Caco-2 (cell line): Measurements from ENCODE around the gene NPPC. TPM values are rescaled to one million over a fixed set of nuclear protein-coding genes. Genes with fewer than 3 reads are reported as not detected.
"Not testable (repeated sequence)": the region's sequence is repeated elsewhere in the genome, so short reads cannot be mapped to it uniquely, and the experiment has no call there.

Source experiments
- BruUV-seq: library from RNA; stranded (reverse); fragments of 400-500 nt; replicated peaks from 2 replicates; lab custom pipeline; 2021; lab: Mats Ljungman, UMichigan
- CTCF ChIA-PET: fragments of 300-600 bp; sonication (Branson Sonifier 250); formaldehyde crosslinking; loops from one replicate; lab custom pipeline; 2022; ENCODE audit warnings: antibody characterized with exemption; lab: Charles Lee
- POLR2A ChIA-PET: fragments of 300-600 bp; sonication (Branson Sonifier 250); formaldehyde crosslinking; loops from one replicate; lab custom pipeline; 2022; ENCODE audit warnings: antibody characterized with exemption; lab: Charles Lee
- DNase-seq, 2 experiments: peaks; one replicate each; pipeline versions ENCODE4 v3.0.0 to v3.0.0-alpha.2; 2020 to 2022
- H3K27me3 ChIP-seq: replicated peaks from 2 replicates; pipeline ENCODE4 v1.6.0; 2011; ENCODE audit warnings: low read length; ENCODE audit not compliant: control insufficient read depth, insufficient read depth
- H3K36me3 ChIP-seq: 2 replicates; pipeline ENCODE4 v1.5.1; 2011; ENCODE audit warnings: low read length; ENCODE audit not compliant: control insufficient read depth, insufficient read depth
- H3K4me1 ChIP-seq: fragments of 250-450 bp; sonication (Bioruptor Pico); 2 replicates; pipeline ENCODE4 v1.5.1; 2020; ENCODE audit warnings: mild to moderate bottlenecking
- H3K4me3 ChIP-seq: 2 replicates; pipeline ENCODE4 v1.5.1; 2011; ENCODE audit warnings: low read depth, mild to moderate bottlenecking, control low read depth, low read length
- H3K9me3 ChIP-seq: fragments of 250-450 bp; sonication (Bioruptor Pico); 2 replicates; pipeline ENCODE4 v1.5.1; 2020; ENCODE audit warnings: mild to moderate bottlenecking, moderate library complexity
- H3K27ac Mint-ChIP-seq: one replicate; pipeline ENCODE4 v1.8.0; 2022; ENCODE audit warnings: mixed read lengths; ENCODE audit not compliant: unreplicated experiment
- H3K27me3 Mint-ChIP-seq: one replicate; pipeline ENCODE4 v1.8.0; 2022; ENCODE audit warnings: mixed read lengths; ENCODE audit not compliant: insufficient read depth, unreplicated experiment
- H3K36me3 Mint-ChIP-seq: one replicate; pipeline ENCODE4 v1.8.0; 2022; ENCODE audit warnings: mild to moderate bottlenecking, mixed read lengths; ENCODE audit not compliant: insufficient read depth, unreplicated experiment
- H3K4me1 Mint-ChIP-seq: one replicate; pipeline ENCODE4 v1.8.0; 2022; ENCODE audit warnings: low read depth, mixed read lengths; ENCODE audit not compliant: unreplicated experiment
- H3K4me3 Mint-ChIP-seq: one replicate; pipeline ENCODE4 v1.8.0; 2022; ENCODE audit warnings: mild to moderate bottlenecking, moderate library complexity, mixed read lengths; ENCODE audit not compliant: unreplicated experiment
- H3K9me3 Mint-ChIP-seq: one replicate; pipeline ENCODE4 v1.8.0; 2022; ENCODE audit warnings: mixed read lengths; ENCODE audit not compliant: unreplicated experiment
- CTCF ChIP-seq, 2 experiments: fragments of 200-600 bp in 1 of 2; IDR thresholded peaks; 1 replicate in 1 of 2; 2 replicates in 1 of 2; pipeline versions ENCODE4 v1.5.1 to v1.8.0; 2011 to 2022; ENCODE audit warnings: antibody characterized with exemption in 1 of 2, control low read depth in 1 of 2, inconsistent platforms in 1 of 2, low read depth in 1 of 2, low read length in 1 of 2, mild to moderate bottlenecking in 1 of 2, moderate library complexity in 1 of 2; ENCODE audit not compliant: insufficient read depth in 1 of 2, severe bottlenecking in 1 of 2, unreplicated experiment in 1 of 2
- intact Hi-C: fragments of 100-400 bp; cut with micrococcal nuclease; formaldehyde crosslinking; loops from one replicate; pipeline ENCODE4 v1.10.0; 2022; ENCODE audit not compliant: unreplicated experiment
- total RNA-seq: library from RNA; stranded (reverse); gene quantifications from 2 replicates; pipeline ENCODE4 v1.2.3, GENCODE V29; 2022

NPPC gene
- total RNA-seq, 1 experiment from 2014 or later = not detected

- Mint-ChIP-seq H3K9me3 (no peaks in the 10 kb centered on the region), H3K4me1 (no peaks in the 10 kb centered on the region), H3K27me3 (no peaks in the 10 kb centered on the region), H3K4me3 (no peak overlapping the region), H3K27ac (no peak overlapping the region), H3K36me3 (no peaks in the 10 kb centered on the region)
- Histone ChIP-seq H3K4me3 (no peak overlapping the region), H3K4me1 (no peaks in the 10 kb centered on the region), H3K36me3 (no peaks in the 10 kb centered on the region), H3K9me3 (no peaks in the 10 kb centered on the region), H3K27me3 (no peaks in the 10 kb centered on the region)
- DNase-seq = no peak
- TF ChIP-seq CTCF (IDR thresholded peaks at IDR 0.05; ENCODE audit: insufficient read depth in 1 of 2, low read depth in 1 of 2, low read length in 1 of 2, severe bottlenecking in 1 of 2, unreplicated experiment in 1 of 2) = no peak
- no TSS peak for BruUV-seq
- POLR2A ChIA-PET = no interaction called here
- intact Hi-C loops = no loop called here
- CTCF ChIA-PET = no interaction called here
These were observed 43.5 kb downstream of the NPPC start for GRCh38 chr2:231882646-231883045.

GRCh38 chr2:231880371-231880770 lies 45.8 kb downstream of the NPPC start:
- CTCF ChIA-PET, intact Hi-C loops, H3K4me3 Mint-ChIP-seq, DNase-seq, BruUV-seq, H3K9me3 ChIP-seq, H3K4me3 ChIP-seq, H3K36me3 Mint-ChIP-seq, H3K36me3 ChIP-seq, H3K27me3 Mint-ChIP-seq, H3K4me1 ChIP-seq, H3K27me3 ChIP-seq, H3K4me1 Mint-ChIP-seq, H3K9me3 Mint-ChIP-seq, H3K27ac Mint-ChIP-seq, POLR2A ChIA-PET: not testable (repeated sequence)

GRCh38 chr2:231879216-231879615 lies 47.0 kb downstream of the NPPC start:
- Mint-ChIP-seq H3K4me1 (no peaks in the 10 kb centered on the region), H3K9me3 (no peaks in the 10 kb centered on the region), H3K4me3 (no peak overlapping the region), H3K27me3 (no peaks in the 10 kb centered on the region), H3K36me3 (no peaks in the 10 kb centered on the region), H3K27ac (no peak overlapping the region)
- Histone ChIP-seq H3K4me1 (no peaks in the 10 kb centered on the region), H3K36me3 (no peaks in the 10 kb centered on the region), H3K4me3 (no peak overlapping the region), H3K9me3 (no peaks in the 10 kb centered on the region), H3K27me3 (no peaks in the 10 kb centered on the region)
- ChIA-PET CTCF (interaction anchor here (1.2 kb wide), 1 partner anchor 84 kb away, joined by 3 read pairs; no protein-coding TSS in a partner anchor), POLR2A (no interaction called here)
- no TSS peak for BruUV-seq
- no peak for TF ChIP-seq CTCF (IDR thresholded peaks at IDR 0.05; ENCODE audit: insufficient read depth in 1 of 2, low read depth in 1 of 2, low read length in 1 of 2, severe bottlenecking in 1 of 2, unreplicated experiment in 1 of 2)
- intact Hi-C loops = no loop called here
- no peak for DNase-seq
